H1 (cell line): ENCODE measurements around the gene NFASC. TPM values are rescaled to one million over a fixed set of nuclear protein-coding genes. Genes with fewer than 3 reads are reported as not detected.

Experiments used
- CHD7 ChIP-seq: fragments of 300-600 bp; sonication (generic); IDR thresholded peaks from 2 replicates; pipeline ENCODE4 v1.7.1; 2012; ENCODE audit warnings: low read length, moderate library complexity, mild to moderate bottlenecking, inconsistent platforms; ENCODE audit not compliant: insufficient replicate concordance
- polyA plus RNA-seq, 7 experiments: library from polyadenylated mRNA; depleted of rRNA in 3 of 7; stranded (reverse) in 5 of 7; unstranded in 2 of 7; fragments of >200 nt in 5 of 7; fragments of 200-250 nt in 2 of 7; gene quantifications; 1 replicate in 5 of 7; 2 replicates in 1 of 7; 4 replicates in 1 of 7; pipeline versions ENCODE4 v1.2.1 to v1.2.3, GENCODE V29; 2011 to 2013; ENCODE audit warnings: missing spikeins in 2 of 7, mixed read lengths in 2 of 7
- total RNA-seq: library from RNA; stranded (reverse); fragmentation: NEBNext Ultra II Directional; extraction: Animal tissue kit (Norgen Biotek cat#: 25700); gene quantifications from 2 replicates; pipeline ENCODE4 v1.2.1, GENCODE V29; 2021

NFASC gene
- total and polyA plus RNA-seq, 2 of the 8 experiments (the other 6 are each of a cell fraction or from before 2014, with no cell fraction given) = 5.0 to 15.2 TPM

GRCh38 chr1:204977318-204977717 lies 106.7 kb downstream of the NFASC start (continued):
- no peak for TF ChIP-seq CHD7
